Stimulated activated CD8-positive, alpha-beta memory T cell treated with anti-CD3 and anti-CD28 coated beads, Interleukin-2, amount 100 ng/mL, for 48 hours (primary cell): ENCODE data around the gene FBN2.
"Not testable (repeated sequence)": the region's sequence is repeated elsewhere in the genome, so short reads cannot be mapped to it uniquely, and the experiment has no call there.

Experiments
- DNase-seq, 2 donors: peaks; one replicate each; pipeline ENCODE4 v3.0.0-alpha.2; 2020; ENCODE audit warnings: low read depth in 2 of 2

FBN2 gene

GRCh38 chr5:128358826-128359225 is 179.2 kb downstream of the FBN2 start:
- DNase-seq: no peak

GRCh38 chr5:128357226-128357625 is 180.8 kb downstream of the FBN2 start:
- DNase-seq: no peak

GRCh38 chr5:128355961-128356360 is 182.1 kb downstream of the FBN2 start:
- DNase-seq: no peak

GRCh38 chr5:128353441-128354107 is 184.5 kb downstream of the FBN2 start:
- DNase-seq: no peak

- no peak for DNase-seq
Measured at GRCh38 chr5:128350705-128351104, 187.3 kb downstream of the FBN2 start.

GRCh38 chr5:128349044-128349858 is 188.8 kb downstream of the FBN2 start:
- DNase-seq: no peak

- DNase-seq: no peak
Measured at GRCh38 chr5:128346038-128346437, 192.0 kb downstream of the FBN2 start.

GRCh38 chr5:128345247-128345646 is 192.8 kb downstream of the FBN2 start:
- no peak for DNase-seq

- DNase-seq: no peak
Measured at GRCh38 chr5:128343168-128343567, 194.9 kb downstream of the FBN2 start.

GRCh38 chr5:128341056-128341455 is 197.0 kb downstream of the FBN2 start:
- DNase-seq: no peak

- DNase-seq: no peak
Measured at GRCh38 chr5:128340648-128341047, 197.4 kb downstream of the FBN2 start.

GRCh38 chr5:128339585-128339984 is 198.5 kb downstream of the FBN2 start:
- DNase-seq: no peak

- no peak for DNase-seq
Measured at GRCh38 chr5:128338649-128339048, 199.4 kb downstream of the FBN2 start.

GRCh38 chr5:128335339-128335738 is 202.7 kb downstream of the FBN2 start:
- no peak for DNase-seq

GRCh38 chr5:128334010-128334716 is 203.9 kb downstream of the FBN2 start:
- DNase-seq: no peak

- DNase-seq: no peak
Measured at GRCh38 chr5:128331261-128331660, 206.8 kb downstream of the FBN2 start.

GRCh38 chr5:128329386-128329939 is 208.6 kb downstream of the FBN2 start:
- DNase-seq: no peak

- no peak for DNase-seq
Measured at GRCh38 chr5:128328446-128328845, 209.6 kb downstream of the FBN2 start.

- DNase-seq: no peak
Measured at GRCh38 chr5:128328007-128328406, 210.0 kb downstream of the FBN2 start.

GRCh38 chr5:128321418-128321817 is 216.6 kb downstream of the FBN2 start:
- not testable (repeated sequence) for DNase-seq

GRCh38 chr5:128318691-128319090 is 219.4 kb downstream of the FBN2 start:
- no peak for DNase-seq

- no peak for DNase-seq
Measured at GRCh38 chr5:128317481-128317880, 220.6 kb downstream of the FBN2 start.
